GM18873 (cell line): ENCODE measurements around the gene GTF3C4.

ENCODE experiments used
- ATAC-seq: cut with Tn5 transposase; IDR thresholded peaks from one replicate; pipeline ENCODE4 v1.9.1; 2021; ENCODE audit warnings: mild to moderate bottlenecking, moderate library complexity, moderate number of reproducible peaks; ENCODE audit not compliant: unreplicated experiment, low FRiP score

GTF3C4 gene

GRCh38 chr9:132730054-132731033, 60.1 kb downstream of the GTF3C4 start:
- ATAC-seq = no peak

GRCh38 chr9:132731230-132731629, 61.0 kb downstream of the GTF3C4 start:
- ATAC-seq = no peak

GRCh38 chr9:132732326-132733259, 62.3 kb downstream of the GTF3C4 start:
- no peak for ATAC-seq

- ATAC-seq = no peak
Measured at GRCh38 chr9:132733260-132733815, 63.1 kb downstream of the GTF3C4 start.

GRCh38 chr9:132739710-132740310, 69.5 kb downstream of the GTF3C4 start:
- no peak for ATAC-seq

GRCh38 chr9:132740526-132741309, 70.5 kb downstream of the GTF3C4 start:
- ATAC-seq = no peak

GRCh38 chr9:132742821-132743311, 72.6 kb downstream of the GTF3C4 start:
- no peak for ATAC-seq

- ATAC-seq = no peak
Measured at GRCh38 chr9:132743931-132744479, 73.7 kb downstream of the GTF3C4 start.
